HG02970 (cell line): ENCODE data around the gene EIF2D.
"Not testable (repeated sequence)": the region's sequence is repeated elsewhere in the genome, so short reads cannot be mapped to it uniquely, and the experiment has no call there.

Source experiments
- ATAC-seq: cut with Tn5 transposase; IDR thresholded peaks from one replicate; pipeline ENCODE4 v1.9.1; 2021; ENCODE audit warnings: mild to moderate bottlenecking, moderate library complexity, moderate number of reproducible peaks; ENCODE audit not compliant: unreplicated experiment, low FRiP score

Gene EIF2D, protein sequence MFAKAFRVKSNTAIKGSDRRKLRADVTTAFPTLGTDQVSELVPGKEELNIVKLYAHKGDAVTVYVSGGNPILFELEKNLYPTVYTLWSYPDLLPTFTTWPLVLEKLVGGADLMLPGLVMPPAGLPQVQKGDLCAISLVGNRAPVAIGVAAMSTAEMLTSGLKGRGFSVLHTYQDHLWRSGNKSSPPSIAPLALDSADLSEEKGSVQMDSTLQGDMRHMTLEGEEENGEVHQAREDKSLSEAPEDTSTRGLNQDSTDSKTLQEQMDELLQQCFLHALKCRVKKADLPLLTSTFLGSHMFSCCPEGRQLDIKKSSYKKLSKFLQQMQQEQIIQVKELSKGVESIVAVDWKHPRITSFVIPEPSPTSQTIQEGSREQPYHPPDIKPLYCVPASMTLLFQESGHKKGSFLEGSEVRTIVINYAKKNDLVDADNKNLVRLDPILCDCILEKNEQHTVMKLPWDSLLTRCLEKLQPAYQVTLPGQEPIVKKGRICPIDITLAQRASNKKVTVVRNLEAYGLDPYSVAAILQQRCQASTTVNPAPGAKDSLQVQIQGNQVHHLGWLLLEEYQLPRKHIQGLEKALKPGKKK

DNA sequence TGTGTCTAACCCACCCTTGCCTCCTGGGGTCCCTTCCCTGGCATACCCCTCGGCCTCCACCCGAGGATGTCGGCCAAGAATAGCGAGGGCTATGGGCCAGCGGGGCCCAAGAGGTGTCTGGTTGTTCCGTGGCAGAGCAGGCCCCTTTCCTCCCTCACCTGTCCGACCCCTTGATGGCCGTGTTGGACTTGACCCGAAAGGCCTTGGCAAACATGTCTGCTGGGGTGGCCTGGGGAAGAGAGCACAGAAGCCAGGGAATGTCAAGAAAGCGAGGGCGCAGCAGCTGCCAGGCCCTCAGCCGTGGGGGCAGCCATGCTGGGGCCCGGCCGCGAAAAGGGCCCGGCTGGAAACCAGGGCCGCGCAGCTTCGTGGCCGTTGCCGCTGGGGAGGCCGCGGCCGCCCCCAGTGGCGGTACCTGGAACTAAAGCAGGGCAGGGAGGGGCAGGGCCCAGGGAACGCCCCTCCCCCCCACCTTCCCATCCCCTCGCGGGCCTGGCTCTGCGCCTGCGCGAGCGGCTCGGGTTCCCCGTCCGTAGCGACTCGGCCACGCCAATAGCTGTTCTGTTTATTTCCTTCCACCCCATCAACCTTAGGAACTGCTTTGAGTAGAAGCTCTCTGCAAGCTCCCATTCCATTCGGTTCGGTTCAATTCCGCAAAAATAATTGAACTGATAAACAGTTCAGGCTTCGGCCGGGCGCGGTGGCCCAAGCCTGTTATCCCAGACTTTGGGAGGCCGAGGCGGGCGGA is at the start of gene EIF2D:
TSS of gene EIF2D (minus strand) at position 337 of the 748 bp plus-strand sequence. CDS start at position 214, 123 bp downstream.
- ATAC-seq = peak; percentile 82

DNA sequence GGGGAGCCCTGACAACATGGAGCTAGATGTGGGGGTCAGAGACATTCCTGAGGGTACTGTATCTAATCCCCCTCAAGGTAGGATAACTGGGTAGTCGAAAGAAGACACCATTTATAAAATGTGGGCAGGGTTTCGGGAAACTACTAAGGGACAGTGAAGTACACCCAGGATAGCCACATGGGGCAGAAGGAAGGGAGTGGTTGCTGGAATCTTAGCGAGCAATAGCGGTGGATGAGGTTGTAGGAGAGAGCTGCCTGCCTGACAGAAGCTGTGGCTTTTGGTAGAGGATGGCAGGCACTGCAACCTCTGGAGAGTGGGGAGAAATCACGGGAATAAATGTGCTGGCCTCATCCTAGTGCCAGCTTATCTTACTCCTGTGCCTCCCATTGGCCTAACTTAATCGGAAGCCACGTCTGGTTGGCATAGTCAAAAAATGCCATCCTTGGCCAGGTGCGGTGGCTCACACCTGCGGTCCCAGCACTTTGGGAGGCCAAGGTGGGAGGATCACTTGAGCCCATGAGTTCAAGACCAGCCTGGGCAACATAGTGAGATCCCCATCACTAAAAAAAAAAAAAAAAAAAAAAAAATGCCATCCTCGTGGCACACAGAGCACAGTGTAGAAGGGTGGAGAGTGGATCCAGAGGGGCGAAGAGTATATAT is 49.0 kb upstream of the EIF2D start:
- no peak for ATAC-seq

DNA sequence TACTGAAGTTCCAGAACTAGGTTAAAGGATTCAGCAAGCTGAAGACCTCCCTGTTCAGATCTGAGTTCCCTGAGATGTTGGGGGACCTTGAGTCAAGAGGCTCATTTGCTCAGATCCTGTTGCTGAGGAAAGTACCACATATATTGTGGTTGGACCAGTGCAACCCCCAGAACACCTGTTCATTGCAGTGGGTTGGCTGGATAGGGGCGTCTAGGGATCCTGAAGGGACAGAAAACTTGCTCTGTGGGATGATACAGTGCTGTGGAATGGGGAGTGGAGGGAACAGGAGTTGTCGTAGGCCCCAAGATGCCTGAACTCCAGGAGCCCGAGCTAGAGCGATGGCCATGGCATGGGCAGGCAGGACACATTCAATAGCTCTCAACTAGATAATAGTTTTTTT is 47.9 kb upstream of the EIF2D start:
- no peak for ATAC-seq

DNA sequence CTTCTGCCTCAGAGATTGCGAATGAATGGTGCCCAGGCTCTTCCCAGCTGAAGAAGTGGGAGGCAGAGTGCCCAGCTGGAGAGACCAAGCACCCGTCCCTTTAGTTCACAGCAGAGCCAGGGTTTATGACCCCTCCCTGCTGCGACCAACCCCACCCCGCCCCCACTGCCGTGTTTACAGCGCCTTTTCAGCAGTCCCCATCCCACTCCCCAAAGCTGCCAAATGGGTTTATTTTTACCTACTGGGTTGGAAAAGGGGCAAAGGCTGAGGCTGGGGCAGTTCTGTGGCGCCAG is 46.7 kb upstream of the EIF2D start:
- ATAC-seq = no peak

DNA sequence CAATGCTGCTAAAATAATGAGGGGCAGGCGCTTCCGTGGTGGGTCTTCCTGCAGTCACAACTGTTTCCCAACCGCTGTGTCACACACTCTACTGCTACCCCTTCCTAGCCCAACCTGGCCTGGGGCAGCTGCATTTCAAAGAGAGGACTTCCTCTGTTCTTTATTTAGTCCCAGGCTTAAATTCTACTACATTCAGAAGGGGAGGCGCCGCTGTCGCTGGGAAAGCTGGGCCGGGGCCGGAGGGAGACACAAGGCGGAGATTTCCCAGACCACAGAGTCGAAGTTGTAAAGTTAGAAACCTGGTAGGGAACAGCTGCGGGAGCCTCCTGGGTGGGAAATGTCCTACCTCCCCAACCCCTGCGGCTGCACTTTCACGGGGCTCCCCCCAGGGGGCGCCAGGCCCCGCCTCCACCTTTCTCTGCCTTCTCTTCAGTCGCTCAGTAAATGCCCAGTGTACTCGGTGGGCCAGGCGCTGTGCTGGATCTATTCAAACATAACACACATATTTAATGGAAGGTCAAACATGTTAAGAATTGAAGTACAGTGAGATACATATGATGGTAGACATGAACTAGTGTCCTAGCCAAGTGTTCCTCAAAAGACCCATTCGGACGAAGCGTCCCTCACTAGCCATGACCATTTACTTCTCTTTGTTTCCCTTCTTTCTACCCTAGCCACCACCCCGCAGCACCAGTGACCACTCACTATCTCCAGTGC is 46.2 kb upstream of the EIF2D start:
- no peak for ATAC-seq

DNA sequence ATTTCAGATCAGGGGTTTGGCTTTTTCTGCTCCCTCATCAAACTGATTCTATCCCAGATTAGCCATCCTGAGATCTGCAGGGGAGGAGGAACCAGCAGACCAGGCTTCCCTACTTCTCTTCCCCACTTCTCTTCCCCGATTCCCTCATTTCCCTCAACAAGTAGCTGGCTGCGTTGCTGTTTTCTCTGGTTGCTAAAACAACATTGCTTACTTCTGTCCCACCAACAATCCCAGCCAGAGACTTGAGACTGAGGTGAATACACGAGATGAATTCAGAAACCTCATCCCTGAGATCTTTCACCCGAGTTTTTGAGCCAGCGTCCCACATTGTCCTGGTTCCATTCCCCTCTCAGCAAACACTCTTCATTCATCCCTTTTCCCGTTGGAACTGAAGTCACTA is 45.5 kb upstream of the EIF2D start:
- ATAC-seq = no peak

DNA sequence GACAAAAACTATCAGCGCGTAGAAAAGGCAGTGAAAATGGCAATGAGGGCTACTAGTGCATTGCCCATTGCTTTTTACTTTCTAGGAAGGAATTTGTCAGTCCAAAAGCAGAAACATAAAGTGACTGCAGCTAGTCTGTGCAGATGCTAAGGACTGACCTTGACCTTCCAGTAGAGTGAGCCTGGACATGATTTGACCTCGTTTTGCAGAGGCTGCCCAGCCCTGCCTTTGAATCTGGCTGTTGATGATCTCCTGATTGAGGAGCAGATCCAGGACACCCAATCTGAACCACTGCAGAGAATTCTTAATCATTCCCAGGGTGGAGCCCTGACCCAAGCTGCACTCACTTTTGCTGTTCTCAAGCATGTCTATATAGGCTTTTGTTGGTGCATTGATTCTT is 44.7 kb upstream of the EIF2D start:
- ATAC-seq = no peak

DNA sequence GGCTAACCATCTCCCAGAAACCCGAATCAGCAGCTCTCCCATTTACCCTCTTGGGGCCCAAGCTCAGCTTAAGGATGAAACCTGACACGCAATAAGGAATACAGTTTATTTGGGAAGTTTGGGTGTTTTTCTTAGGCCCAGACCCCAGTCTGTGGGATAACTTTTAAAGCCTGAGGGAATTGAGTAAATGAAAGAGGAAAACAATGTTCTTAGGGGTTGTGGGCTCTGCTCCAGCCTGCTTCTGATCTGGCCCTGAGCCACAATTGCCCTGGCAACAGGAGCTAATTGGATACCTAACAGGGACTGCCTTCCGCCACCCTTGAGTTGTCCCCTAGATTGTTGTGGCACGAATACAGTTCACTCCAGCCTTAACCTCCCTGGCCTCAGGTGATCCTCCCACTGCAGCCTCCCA is 43.2 kb upstream of the EIF2D start:
- ATAC-seq = no peak

DNA sequence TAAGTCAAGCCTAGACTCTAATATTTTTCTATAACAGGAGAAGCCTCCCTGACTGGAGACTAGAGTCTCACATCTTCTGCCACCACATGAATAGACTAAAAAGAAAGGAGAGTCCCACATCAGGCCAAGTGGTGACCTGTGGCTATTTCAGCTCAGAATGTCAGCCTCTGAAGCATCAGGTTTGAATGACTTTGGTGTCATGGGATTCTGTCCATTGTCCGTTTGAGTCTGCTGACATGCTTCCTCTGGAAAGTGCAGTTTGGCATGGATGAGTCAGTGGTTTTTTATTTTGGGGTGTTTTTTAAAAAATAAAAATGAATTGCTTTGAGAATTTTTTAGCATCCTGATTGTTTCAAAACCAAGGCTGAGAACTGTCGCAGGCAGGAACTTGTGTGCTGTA is 42.6 kb upstream of the EIF2D start:
- ATAC-seq = no peak

DNA sequence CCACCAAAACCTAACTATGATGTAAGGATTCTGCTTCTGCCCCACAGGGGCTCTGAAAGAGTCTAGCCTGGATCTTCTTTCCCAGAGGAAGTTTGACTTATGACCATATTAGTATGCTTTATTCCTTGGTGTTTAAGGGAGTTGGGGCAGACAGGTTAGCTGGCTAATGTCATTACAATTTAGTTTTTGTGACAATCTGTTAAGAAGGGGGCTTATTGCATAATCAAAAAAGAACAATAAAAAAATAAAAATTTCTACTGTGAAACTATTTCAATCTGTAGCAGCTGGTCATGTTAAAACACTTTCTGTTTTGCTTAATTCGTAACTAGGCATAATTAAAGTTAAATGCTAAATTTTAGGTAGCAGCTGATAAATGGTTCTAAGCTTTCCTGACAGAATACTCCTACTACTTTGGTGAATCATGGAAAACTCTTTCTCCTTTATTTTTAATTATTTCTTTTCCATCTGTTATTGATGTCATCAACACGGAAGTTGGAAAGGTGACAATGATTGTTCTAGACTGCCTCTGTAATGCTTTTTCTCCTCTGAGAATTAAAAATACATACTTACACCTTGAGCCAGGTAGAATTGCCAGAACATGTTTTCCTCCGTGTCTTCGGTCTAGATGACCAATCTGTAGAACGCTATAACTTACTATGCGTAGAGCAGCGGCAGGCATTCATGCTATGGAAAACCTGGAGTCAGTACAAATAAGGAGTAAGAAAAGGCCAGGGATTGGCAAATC is 41.6 kb upstream of the EIF2D start:
- ATAC-seq = no peak

DNA sequence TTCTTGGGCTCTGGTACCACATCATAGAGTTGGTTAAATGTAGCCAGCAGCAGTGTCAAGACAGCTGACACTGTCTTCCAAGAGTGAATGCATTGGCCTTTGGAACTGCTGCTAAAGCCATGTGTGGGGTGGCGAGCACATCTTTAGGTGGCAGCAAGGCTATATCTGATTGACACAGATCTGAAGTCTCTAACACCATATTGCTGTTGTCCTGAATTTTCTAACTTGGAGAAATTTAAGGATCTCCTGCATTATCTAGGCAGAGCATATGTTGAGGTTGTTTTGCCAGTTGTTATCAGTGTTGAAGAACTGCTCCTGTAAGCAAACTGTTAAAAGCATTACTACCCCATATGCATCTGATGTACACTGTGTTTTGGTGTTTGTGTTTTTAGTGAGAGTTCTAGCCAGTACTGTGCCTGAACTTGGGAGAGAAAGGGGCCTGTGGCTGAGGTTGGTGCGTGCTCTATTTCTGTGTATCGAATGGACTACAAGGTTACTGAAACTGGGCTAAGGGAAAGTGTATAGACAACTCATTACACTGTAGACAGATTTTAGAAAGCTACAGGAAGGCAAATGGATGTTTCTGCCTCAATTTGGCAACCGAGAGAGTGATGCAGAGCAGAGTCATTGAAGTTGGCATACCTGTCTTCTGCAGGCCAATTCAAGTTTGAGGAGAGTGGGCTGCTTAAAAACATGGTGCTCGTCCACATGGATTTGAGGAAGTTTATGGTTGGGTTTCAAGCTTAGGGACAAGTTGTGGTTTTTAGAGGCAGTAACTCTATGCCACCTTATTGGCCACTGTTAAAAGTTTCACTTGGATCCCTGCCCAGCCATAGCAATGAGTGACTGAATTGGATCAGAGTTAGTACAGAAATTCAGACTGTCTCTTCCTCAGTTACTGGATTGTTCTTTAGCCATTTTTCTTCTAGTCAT is 40.0 kb upstream of the EIF2D start:
- no peak for ATAC-seq

DNA sequence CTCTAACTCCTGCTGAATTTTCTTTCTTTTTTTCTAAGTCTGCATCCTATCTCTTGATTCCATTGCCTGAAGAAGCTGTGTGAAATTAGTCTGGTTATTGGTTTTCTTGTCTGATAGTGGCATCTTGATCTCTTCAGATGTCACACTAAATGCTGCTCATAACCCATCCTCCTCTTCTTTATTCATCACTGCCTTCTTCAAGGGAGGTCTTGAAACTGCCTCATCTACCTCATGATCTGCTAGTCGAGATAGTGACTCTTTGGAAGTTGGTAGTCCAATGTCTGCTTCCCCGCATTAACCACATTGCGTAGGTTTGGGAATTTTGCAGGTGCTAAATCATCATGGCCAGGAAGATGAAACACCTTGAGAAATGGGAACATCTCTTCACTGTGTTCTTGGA is 38.7 kb upstream of the EIF2D start:
- no peak for ATAC-seq

DNA sequence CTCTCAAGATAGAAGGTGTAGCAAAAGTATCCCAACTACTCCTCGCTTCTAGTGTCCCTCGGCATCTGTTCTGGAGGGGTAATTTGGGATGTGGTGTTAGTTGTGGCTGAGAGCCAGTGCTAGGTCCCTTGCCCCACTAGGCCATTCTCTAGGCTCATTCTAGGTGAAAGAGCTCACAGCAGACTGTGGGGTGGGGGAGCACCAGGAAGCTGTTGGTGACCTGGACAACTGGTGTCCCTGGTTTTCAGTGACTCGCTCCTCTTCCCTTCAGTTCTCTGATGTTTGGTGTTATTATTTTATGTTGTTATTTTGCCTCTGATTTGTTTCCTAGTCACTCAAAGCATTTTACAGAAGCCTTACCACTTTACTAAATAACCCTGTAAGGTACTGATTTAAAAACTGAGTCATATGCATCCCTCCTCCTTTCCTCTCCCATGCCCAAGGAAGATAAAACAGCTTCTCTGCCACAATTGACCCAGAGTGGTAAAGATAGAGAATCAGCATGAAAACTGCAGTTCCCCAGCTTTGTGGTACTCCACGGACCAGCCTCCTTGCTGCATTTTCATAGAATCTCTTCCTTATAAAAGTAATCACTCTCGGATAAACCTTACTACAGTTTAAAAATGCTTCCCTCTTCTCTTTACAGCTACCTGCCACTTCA is 37.1 kb upstream of the EIF2D start:
- no peak for ATAC-seq

DNA sequence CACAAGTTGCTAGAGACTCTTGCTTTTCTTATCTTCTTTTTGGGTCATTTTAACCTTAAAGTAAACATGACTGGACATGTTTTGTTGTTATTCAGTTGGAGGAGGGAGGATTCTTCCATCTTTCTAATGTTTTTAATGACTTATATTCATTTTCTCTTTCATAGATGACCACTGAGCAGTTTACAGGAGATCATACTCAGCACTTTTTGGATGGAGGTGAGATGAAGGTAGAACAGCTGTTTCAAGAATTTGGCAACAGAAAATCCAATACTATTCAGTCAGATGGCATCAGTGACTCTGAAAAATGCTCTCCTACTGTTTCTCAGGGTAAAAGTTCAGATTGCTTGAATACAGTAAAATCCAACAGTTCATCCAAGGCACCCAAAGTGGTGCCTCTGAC is 35.0 kb upstream of the EIF2D start:
- no peak for ATAC-seq

DNA sequence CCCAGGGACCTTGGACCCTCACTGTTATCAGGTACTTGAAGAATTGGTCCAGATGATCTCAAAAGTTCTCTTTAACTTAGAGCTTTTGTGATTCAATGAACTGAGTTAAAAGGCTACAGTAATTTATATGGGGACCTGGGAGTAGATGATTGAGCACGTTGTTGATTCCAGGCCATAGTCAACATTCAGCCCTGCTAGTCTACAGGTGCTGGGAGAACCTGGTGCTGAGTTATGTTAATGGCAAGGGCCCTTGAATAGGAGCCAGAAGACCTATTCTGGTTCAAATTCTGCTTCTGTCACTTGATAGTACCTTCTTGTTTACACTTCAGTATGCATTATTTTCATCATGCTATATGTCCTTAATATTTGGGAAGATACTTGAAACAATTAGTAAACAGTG is 34.2 kb upstream of the EIF2D start:
- ATAC-seq = no peak

DNA sequence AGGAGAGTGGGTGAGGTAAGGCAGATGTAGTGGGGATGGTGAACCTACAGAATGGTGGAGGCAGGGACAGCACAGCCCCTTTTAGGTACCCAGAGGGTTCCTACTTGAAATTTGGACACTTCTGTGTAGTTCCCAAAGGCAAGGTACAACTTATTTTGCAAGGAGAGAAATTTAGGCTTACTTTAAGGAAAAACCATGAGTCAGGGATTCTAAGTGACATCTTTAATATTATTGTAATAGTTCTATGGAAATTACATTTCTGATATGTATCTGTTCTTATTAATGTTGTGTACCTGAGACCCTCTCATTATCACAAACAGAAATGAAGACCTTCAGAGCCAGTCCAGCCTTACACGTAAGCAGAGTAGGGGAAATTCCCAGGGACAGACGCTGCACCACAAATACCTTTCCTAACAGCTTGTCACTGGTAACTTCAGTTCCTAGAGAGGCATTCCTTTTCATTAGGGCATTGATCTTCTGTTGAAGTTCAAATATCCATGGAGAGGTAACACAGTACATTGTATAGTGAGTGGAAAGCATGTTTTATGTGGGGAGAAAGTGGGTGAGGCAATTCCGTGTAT is 30.9 kb upstream of the EIF2D start:
- no peak for ATAC-seq

DNA sequence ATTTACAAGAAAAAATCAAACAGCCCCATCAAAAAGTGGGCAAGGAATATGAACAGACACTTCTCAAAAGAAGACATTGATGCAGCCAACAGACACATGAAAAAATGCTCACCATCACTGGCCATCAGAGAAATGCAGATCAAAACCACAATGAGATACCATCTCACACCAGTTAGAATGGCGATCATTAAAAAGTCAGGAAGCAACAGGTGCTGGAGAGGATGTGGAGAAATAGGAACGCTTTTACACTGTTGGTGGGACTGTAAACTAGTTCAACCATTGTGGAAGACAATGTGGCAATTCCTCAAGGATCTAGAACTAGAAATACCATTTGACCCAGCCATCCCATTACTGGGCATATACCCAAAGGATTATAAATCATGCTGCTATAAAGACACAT is 29.8 kb upstream of the EIF2D start:
- not testable (repeated sequence) for ATAC-seq

DNA sequence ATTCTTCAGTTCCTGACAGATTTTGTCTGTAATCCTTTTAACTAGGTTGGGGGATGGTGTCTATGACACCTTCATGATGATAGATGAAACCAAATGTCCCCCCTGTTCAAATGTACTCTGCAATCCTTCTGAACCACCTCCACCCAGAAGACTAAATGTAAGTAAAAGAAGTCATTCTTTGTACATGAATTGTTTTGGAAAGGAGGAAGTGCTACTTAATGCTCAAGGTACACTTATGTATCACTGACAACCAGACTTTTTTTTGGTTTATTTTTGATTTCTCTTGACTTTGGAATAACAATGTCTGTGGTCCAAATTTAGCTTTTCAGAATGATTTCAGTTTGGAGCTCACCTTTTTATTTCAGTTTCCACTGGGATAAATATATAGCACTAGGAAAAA is 25.3 kb upstream of the EIF2D start:
- ATAC-seq = no peak
